ENCODE measurements around the gene JADE3. TPM values are rescaled to one million over a fixed set of nuclear protein-coding genes. Genes with fewer than 3 reads are reported as not detected.

The JADE3 gene
- total and polyA plus RNA-seq, 2 experiments from 2014 or later: 4.5 to 15.3 TPM

DNA sequence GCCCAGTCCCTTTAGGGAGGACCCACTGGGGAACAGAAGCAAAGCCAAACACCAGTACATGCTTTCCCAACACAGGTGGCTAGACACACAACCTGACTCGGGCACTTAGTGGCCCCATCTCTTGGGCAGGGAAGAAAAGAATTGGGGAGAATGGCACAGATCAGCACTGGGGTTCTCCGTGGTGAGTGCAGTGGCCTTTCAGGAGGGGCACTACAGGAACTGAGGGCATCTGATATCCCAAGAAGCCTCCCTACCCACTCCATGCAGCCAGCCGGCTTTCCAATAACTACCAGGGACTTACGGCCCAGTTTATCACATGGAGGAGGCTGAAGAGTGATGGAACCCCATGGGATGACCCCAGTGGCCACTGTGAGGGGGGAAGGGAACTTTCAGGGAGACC is 189.0 kb downstream of the JADE3 start (continued):
- TF ChIP-seq, protein P1, sequence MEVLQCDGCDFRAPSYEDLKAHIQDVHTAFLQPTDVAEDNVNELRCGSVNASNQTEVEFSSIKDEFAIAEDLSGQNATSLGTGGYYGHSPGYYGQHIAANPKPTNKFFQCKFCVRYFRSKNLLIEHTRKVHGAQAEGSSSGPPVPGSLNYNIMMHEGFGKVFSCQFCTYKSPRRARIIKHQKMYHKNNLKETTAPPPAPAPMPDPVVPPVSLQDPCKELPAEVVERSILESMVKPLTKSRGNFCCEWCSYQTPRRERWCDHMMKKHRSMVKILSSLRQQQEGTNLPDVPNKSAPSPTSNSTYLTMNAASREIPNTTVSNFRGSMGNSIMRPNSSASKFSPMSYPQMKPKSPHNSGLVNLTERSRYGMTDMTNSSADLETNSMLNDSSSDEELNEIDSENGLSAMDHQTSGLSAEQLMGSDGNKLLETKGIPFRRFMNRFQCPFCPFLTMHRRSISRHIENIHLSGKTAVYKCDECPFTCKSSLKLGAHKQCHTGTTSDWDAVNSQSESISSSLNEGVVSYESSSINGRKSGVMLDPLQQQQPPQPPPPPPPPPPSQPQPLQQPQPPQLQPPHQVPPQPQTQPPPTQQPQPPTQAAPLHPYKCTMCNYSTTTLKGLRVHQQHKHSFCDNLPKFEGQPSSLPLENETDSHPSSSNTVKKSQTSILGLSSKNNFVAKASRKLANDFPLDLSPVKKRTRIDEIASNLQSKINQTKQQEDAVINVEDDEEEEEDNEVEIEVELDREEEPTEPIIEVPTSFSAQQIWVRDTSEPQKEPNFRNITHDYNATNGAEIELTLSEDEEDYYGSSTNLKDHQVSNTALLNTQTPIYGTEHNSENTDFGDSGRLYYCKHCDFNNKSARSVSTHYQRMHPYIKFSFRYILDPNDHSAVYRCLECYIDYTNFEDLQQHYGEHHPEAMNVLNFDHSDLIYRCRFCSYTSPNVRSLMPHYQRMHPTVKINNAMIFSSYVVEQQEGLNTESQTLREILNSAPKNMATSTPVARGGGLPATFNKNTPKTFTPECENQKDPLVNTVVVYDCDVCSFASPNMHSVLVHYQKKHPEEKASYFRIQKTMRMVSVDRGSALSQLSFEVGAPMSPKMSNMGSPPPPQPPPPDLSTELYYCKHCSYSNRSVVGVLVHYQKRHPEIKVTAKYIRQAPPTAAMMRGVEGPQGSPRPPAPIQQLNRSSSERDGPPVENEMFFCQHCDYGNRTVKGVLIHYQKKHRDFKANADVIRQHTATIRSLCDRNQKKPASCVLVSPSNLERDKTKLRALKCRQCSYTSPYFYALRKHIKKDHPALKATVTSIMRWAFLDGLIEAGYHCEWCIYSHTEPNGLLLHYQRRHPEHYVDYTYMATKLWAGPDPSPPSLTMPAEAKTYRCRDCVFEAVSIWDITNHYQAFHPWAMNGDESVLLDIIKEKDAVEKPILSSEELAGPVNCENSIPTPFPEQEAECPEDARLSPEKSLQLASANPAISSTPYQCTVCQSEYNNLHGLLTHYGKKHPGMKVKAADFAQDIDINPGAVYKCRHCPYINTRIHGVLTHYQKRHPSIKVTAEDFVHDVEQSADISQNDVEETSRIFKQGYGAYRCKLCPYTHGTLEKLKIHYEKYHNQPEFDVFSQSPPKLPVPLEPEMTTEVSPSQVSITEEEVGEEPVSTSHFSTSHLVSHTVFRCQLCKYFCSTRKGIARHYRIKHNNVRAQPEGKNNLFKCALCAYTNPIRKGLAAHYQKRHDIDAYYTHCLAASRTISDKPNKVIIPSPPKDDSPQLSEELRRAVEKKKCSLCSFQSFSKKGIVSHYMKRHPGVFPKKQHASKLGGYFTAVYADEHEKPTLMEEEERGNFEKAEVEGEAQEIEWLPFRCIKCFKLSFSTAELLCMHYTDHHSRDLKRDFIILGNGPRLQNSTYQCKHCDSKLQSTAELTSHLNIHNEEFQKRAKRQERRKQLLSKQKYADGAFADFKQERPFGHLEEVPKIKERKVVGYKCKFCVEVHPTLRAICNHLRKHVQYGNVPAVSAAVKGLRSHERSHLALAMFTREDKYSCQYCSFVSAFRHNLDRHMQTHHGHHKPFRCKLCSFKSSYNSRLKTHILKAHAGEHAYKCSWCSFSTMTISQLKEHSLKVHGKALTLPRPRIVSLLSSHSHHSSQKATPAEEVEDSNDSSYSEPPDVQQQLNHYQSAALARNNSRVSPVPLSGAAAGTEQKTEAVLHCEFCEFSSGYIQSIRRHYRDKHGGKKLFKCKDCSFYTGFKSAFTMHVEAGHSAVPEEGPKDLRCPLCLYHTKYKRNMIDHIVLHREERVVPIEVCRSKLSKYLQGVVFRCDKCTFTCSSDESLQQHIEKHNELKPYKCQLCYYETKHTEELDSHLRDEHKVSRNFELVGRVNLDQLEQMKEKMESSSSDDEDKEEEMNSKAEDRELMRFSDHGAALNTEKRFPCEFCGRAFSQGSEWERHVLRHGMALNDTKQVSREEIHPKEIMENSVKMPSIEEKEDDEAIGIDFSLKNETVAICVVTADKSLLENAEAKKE (CRISPR knock-in tag; IDR thresholded peaks at IDR 0.05): no peak
- TF ChIP-seq EZH2 (IDR thresholded peaks at IDR 0.05; ENCODE audit: low read depth, unreplicated experiment): no peak
- TF ChIP-seq, protein P2, sequence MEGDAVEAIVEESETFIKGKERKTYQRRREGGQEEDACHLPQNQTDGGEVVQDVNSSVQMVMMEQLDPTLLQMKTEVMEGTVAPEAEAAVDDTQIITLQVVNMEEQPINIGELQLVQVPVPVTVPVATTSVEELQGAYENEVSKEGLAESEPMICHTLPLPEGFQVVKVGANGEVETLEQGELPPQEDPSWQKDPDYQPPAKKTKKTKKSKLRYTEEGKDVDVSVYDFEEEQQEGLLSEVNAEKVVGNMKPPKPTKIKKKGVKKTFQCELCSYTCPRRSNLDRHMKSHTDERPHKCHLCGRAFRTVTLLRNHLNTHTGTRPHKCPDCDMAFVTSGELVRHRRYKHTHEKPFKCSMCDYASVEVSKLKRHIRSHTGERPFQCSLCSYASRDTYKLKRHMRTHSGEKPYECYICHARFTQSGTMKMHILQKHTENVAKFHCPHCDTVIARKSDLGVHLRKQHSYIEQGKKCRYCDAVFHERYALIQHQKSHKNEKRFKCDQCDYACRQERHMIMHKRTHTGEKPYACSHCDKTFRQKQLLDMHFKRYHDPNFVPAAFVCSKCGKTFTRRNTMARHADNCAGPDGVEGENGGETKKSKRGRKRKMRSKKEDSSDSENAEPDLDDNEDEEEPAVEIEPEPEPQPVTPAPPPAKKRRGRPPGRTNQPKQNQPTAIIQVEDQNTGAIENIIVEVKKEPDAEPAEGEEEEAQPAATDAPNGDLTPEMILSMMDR (conservative IDR thresholded peaks at IDR 0.05; ENCODE audit: low read depth in 2 of 2): no peak
- TF ChIP-seq, protein P3, sequence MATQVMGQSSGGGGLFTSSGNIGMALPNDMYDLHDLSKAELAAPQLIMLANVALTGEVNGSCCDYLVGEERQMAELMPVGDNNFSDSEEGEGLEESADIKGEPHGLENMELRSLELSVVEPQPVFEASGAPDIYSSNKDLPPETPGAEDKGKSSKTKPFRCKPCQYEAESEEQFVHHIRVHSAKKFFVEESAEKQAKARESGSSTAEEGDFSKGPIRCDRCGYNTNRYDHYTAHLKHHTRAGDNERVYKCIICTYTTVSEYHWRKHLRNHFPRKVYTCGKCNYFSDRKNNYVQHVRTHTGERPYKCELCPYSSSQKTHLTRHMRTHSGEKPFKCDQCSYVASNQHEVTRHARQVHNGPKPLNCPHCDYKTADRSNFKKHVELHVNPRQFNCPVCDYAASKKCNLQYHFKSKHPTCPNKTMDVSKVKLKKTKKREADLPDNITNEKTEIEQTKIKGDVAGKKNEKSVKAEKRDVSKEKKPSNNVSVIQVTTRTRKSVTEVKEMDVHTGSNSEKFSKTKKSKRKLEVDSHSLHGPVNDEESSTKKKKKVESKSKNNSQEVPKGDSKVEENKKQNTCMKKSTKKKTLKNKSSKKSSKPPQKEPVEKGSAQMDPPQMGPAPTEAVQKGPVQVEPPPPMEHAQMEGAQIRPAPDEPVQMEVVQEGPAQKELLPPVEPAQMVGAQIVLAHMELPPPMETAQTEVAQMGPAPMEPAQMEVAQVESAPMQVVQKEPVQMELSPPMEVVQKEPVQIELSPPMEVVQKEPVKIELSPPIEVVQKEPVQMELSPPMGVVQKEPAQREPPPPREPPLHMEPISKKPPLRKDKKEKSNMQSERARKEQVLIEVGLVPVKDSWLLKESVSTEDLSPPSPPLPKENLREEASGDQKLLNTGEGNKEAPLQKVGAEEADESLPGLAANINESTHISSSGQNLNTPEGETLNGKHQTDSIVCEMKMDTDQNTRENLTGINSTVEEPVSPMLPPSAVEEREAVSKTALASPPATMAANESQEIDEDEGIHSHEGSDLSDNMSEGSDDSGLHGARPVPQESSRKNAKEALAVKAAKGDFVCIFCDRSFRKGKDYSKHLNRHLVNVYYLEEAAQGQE (IDR thresholded peaks at IDR 0.05; ENCODE audit: unreplicated experiment): no peak

Small RNA genes within 50 kb of the gene (small RNA-seq; reads per million reads assigned to genes)
- not detected for gene RNU6-1189P (ENCODE audit: low replicate concordance)

Other genes starting within 250 kb of the JADE3 start
- 11.0 and 15.4 TPM in 2 replicates for gene SLC9A7, start 153.3 kb upstream of the JADE3 start, total RNA-seq (2014; rRNA removed; shearing (Covaris generic))
- gene SLC9A7, start 153.3 kb upstream of the JADE3 start, polyA plus RNA-seq (2016; fragmentation: Nextera tagmentation; extraction: Ambion mirVana): 2.5 TPM in 2 replicates
- gene RP2, start 75.4 kb upstream of the JADE3 start, total RNA-seq (2014; rRNA removed; shearing (Covaris generic)): 11.0 and 12.1 TPM in 2 replicates
- 4.5 TPM in 2 replicates for gene RP2, start 75.4 kb upstream of the JADE3 start, polyA plus RNA-seq (2016; fragmentation: Nextera tagmentation; extraction: Ambion mirVana)
- 0.47 and 6.7 TPM in 2 replicates for gene RGN, start 166.0 kb downstream of the JADE3 start, total RNA-seq (2014; rRNA removed; shearing (Covaris generic))
- 5.5 and 5.9 TPM in 2 replicates for gene RGN, start 166.0 kb downstream of the JADE3 start, polyA plus RNA-seq (2016; fragmentation: Nextera tagmentation; extraction: Ambion mirVana)
- 52.2 and 103 TPM in 2 replicates for gene NDUFB11, start 232.3 kb downstream of the JADE3 start, total RNA-seq (2014; rRNA removed; shearing (Covaris generic))
- gene NDUFB11, start 232.3 kb downstream of the JADE3 start, polyA plus RNA-seq (2016; fragmentation: Nextera tagmentation; extraction: Ambion mirVana): 238 and 247 TPM in 2 replicates
- 80.0 and 101 TPM in 2 replicates for gene RBM10, start 232.8 kb downstream of the JADE3 start, total RNA-seq (2014; rRNA removed; shearing (Covaris generic))
- gene RBM10, start 232.8 kb downstream of the JADE3 start, polyA plus RNA-seq (2016; fragmentation: Nextera tagmentation; extraction: Ambion mirVana): 38.9 and 39.5 TPM in 2 replicates

All from GM23338 (cell line).